ENCODE measurements around the gene SZT2. TPM values are rescaled to one million over a fixed set of nuclear protein-coding genes. Genes with fewer than 3 reads are reported as not detected.

The SZT2 gene
- total and polyA plus RNA-seq, 2 of the 4 experiments (the other 2 are of a cell fraction), result 9.5 to 14.3 TPM

GRCh38 chr1:43398227-43398626, 8.5 kb downstream of the SZT2 start:
- DNase-seq, result no peak
- TF ChIP-seq CHD1 (IDR thresholded peaks at IDR 0.05; ENCODE audit: low read depth, low read length), result no peak
- TF ChIP-seq, protein P1, sequence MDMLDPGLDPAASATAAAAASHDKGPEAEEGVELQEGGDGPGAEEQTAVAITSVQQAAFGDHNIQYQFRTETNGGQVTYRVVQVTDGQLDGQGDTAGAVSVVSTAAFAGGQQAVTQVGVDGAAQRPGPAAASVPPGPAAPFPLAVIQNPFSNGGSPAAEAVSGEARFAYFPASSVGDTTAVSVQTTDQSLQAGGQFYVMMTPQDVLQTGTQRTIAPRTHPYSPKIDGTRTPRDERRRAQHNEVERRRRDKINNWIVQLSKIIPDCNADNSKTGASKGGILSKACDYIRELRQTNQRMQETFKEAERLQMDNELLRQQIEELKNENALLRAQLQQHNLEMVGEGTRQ (IDR thresholded peaks at IDR 0.05; ENCODE audit: low read depth, low read length), result no peak
- no peak for TF ChIP-seq RAD21 (IDR thresholded peaks at IDR 0.05; ENCODE audit: low read length)
- TF ChIP-seq MAZ (IDR thresholded peaks at IDR 0.05; ENCODE audit: borderline replicate concordance, low read depth, low read length), result no peak
- no peak for TF ChIP-seq MXI1 (IDR thresholded peaks at IDR 0.05; ENCODE audit: borderline replicate concordance, low read depth, low read length)
- no peak for TF ChIP-seq NFE2L2 (IDR thresholded peaks at IDR 0.05; ENCODE audit: low read depth, low read length)
- TF ChIP-seq FOS (IDR thresholded peaks at IDR 0.05; ENCODE audit: low read depth, low read length), result no peak
- no peak for TF ChIP-seq MAFK (IDR thresholded peaks at IDR 0.05; ENCODE audit: low read depth, low read length)
- no peak for TF ChIP-seq POLR2A (IDR thresholded peaks at IDR 0.05; ENCODE audit: low read depth, low read length)
- TF ChIP-seq, protein P2, sequence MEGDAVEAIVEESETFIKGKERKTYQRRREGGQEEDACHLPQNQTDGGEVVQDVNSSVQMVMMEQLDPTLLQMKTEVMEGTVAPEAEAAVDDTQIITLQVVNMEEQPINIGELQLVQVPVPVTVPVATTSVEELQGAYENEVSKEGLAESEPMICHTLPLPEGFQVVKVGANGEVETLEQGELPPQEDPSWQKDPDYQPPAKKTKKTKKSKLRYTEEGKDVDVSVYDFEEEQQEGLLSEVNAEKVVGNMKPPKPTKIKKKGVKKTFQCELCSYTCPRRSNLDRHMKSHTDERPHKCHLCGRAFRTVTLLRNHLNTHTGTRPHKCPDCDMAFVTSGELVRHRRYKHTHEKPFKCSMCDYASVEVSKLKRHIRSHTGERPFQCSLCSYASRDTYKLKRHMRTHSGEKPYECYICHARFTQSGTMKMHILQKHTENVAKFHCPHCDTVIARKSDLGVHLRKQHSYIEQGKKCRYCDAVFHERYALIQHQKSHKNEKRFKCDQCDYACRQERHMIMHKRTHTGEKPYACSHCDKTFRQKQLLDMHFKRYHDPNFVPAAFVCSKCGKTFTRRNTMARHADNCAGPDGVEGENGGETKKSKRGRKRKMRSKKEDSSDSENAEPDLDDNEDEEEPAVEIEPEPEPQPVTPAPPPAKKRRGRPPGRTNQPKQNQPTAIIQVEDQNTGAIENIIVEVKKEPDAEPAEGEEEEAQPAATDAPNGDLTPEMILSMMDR (conservative IDR thresholded peaks at IDR 0.05; ENCODE audit: low read depth, low read length), result no peak
- no peak for TF ChIP-seq RFX5 (IDR thresholded peaks at IDR 0.05; ENCODE audit: low read depth, low read length)
- no peak for TF ChIP-seq ELK1 (IDR thresholded peaks at IDR 0.05; ENCODE audit: borderline replicate concordance, low read depth, low read length)
- no peak for TF ChIP-seq BHLHE40 (IDR thresholded peaks at IDR 0.05; ENCODE audit: low read depth, low read length)
- TF ChIP-seq CEBPB (IDR thresholded peaks at IDR 0.05; ENCODE audit: low read depth, low read length), result no peak
- TF ChIP-seq RCOR1 (IDR thresholded peaks at IDR 0.05; ENCODE audit: insufficient replicate concordance, low read length), result no peak
- no peak for TF ChIP-seq SMC3 (IDR thresholded peaks at IDR 0.05; ENCODE audit: low read depth, low read length)
- dilution Hi-C loops (cut with HindIII; ENCODE audit: low sequenced_read_pairs, unreplicated experiment) (no loop called here), in situ Hi-C loops (cut with MboI; ENCODE audit: low sequenced_read_pairs) (no loop called here), intact Hi-C loops (cut with micrococcal nuclease) (no loop called here)
- Histone ChIP-seq H4K5ac (ENCODE audit: low read depth, low read length) (no peak overlapping the region), H2BK120ac (ENCODE audit: low read depth, low read length) (no peak overlapping the region), H2BK20ac (ENCODE audit: low read depth, low read length) (no peak overlapping the region), H3K4me1 (ENCODE audit: control insufficient read depth, insufficient read depth, low read length) (no peaks in the 10 kb centered on the region), H2AFZ (replicated peaks; ENCODE audit: low read length, poor library complexity) (no peak overlapping the region), H3K27me3 (ENCODE audit: control insufficient read depth, insufficient read depth, low read length) (no peaks in the 10 kb centered on the region), H3K9me1 (ENCODE audit: insufficient read depth, low read length) (peaks cover 8% of the 10 kb centered on the region; the same call in 1 of the 2 replicates), H2AK9ac (replicated peaks; ENCODE audit: low read depth, low read length, poor library complexity) (no peak overlapping the region), H3K27ac (ENCODE audit: insufficient read depth, low read length) (no peak overlapping the region), H2BK15ac (ENCODE audit: low read depth, low read length) (no peak overlapping the region), H4K20me1 (ENCODE audit: insufficient read depth, low read length) (no peaks in the 10 kb centered on the region; the same call in 1 of the 2 replicates), H3K23ac (ENCODE audit: low read depth, low read length) (no peak overlapping the region), H4K91ac (ENCODE audit: insufficient read depth, low read depth, low read length) (no peak overlapping the region), H3K18ac (ENCODE audit: low read depth, low read length) (no peak overlapping the region), H3K14ac (replicated peaks; ENCODE audit: low read depth, low read length) (no peak overlapping the region), H3K9ac (ENCODE audit: low read depth, low read length) (no peak overlapping the region), H2BK5ac (ENCODE audit: low read depth, low read length, poor library complexity, severe bottlenecking) (no peak overlapping the region), H3K4me2 (ENCODE audit: low read depth, low read length) (no peak overlapping the region), H3K9me3 (ENCODE audit: control insufficient read depth, insufficient read depth, low read length) (no peaks in the 10 kb centered on the region), H2AK5ac (ENCODE audit: low read depth, low read length) (no peak overlapping the region), H3K36me3 (ENCODE audit: control insufficient read depth, insufficient read depth, low read length) (peaks cover 6% of the 10 kb centered on the region), H4K8ac (ENCODE audit: low read depth in 2 of 2, low read length in 2 of 2) (no peak overlapping the region), H3K4me3 (ENCODE audit: insufficient read depth, low read depth, low read length) (no peak overlapping the region), H3K79me1 (ENCODE audit: low read depth in 1 of 2, low read length in 2 of 2) (peaks cover 41 to 70% of the 10 kb centered on the region in 2 experiments), H3K56ac (ENCODE audit: extremely low read depth, insufficient read depth, low read length) (no peak overlapping the region), H3K4ac (ENCODE audit: low read depth, low read length) (no peak overlapping the region)
- ATAC-seq (ENCODE audit: low read depth), result no peak
- 100% methylated on average over 3 of the region's 3 CpGs; no CpG with 5 or more reads in 1 of the 2 experiments for WGBS, 2 experiments (ENCODE audit: extremely low coverage in 2 of 2, insufficient read length in 1 of 2)
- POLR2A ChIA-PET (ENCODE audit: unreplicated experiment), result no interaction called here
- CTCF ChIA-PET, result no interaction called here
- BruUV-seq (replicated peaks), result no TSS peak
